ENCODE results near the gene PIAS2. TPM values are rescaled to one million over a fixed set of nuclear protein-coding genes. Genes with fewer than 3 reads are reported as not detected.
"Not testable (repeated sequence)": the region's sequence is repeated elsewhere in the genome, so short reads cannot be mapped to it uniquely, and the experiment has no call there.

PIAS2 gene
- total RNA-seq, 1 experiment from 2014 or later = 32.1 TPM

DNA sequence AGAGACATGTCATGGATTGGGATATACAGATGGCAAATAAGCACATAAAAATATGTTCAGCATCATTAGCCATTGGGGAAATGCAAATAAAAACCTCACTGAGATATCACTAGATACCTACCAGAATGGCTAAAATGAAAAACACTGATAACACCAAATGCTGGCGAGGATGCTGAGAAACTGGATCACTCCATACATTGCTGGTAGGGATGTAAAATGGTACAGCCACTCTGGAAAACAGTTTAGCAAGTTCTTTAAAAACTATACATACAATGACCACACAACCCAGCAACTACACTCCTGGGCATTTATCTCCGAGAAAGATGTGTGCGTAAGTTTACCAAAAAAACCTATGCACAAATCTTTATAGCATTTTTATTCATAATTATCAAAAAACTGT is 13.9 kb downstream of the PIAS2 start:
- no peak for DNase-seq (ENCODE audit: low read depth)

DNA sequence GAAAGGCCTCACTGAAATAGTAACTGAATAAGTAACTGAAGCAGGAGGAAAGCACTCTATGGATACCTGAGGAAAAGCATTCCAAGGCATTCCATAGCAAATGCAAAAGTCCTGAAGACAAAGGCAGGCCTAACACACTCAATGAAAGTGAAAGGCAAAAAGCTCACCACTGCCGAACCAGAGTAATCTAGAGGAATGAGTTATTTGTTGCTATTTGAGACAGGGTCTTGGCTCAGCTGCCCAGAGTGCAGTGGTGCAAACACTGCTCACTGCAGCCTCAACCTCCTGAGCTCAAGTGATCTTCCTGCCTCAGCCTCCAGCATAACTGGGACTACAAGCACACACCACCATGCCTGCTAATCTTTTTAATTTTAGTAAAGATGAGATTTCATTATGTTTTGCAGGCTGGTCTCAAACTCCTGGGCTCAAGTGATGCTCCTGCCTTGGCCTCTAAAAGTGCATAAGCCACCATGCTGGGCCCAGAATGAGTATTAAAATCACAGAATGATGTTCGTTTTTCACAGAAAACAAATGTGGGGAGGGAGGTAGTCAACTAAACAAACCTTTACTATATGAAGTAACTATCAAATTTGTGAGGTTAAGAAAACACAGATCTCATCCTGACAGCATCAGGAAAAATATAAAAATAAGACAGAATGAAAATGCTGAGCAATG is 17.9 kb downstream of the PIAS2 start:
- DNase-seq (ENCODE audit: low read depth) = no peak

DNA sequence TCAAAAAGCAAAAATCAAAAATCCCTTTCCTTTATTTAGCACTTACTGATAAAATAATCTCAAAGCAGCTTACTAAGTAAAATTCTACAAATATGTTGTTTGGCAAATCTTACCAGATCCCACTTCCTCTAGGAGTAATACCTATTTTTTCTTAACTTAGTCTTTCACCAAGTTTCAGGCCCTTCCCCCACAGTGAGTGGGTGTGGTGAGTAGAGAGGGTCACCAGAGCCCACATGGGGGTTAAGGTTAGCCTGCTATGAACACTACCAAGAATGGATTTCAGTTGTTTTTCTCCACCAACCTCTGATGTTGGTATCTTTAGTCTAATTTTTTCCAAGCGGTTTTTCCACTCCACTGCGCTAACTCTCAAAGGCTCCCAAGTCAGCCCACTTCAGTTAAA is 23.2 kb downstream of the PIAS2 start:
- no peak for DNase-seq (ENCODE audit: low read depth)

DNA sequence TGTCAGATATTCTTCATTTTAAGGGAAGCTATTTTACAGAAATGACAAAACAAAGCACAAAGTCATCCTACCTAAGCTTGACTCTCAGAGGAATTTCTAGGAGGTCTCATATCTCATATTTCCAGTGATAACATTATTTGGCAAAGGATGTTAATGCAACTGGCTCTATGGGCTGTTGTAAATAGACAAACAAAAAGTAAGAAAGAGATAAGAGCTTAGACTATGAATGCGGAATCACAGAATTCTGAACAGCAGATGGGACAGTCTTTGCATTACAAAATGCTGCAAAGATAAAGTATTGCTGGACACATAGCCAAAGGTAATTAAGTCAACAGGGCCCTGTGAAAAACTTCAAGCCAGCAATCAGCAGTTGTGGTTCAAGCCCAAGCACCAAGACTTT is 23.9 kb downstream of the PIAS2 start:
- DNase-seq (ENCODE audit: low read depth) = no peak

DNA sequence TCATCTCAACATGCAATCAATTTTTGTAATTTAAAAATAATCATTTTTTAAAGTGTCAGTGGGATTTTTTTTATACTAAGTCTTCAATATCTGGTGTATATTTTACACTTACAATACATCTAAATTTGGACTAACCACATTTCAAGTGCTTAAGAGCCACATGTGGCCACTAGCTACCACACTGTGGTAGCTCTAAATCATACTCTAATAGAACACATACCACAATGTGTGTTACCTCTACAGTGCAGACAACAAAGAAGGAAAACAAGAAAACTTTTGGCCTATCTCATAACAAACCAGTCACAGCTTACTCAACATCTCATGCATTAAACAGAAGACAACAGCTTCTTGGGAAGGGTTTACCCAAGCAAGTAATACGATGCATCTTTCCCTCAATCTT is 24.5 kb downstream of the PIAS2 start:
- peak; percentile 22 for DNase-seq (ENCODE audit: low read depth)

DNA sequence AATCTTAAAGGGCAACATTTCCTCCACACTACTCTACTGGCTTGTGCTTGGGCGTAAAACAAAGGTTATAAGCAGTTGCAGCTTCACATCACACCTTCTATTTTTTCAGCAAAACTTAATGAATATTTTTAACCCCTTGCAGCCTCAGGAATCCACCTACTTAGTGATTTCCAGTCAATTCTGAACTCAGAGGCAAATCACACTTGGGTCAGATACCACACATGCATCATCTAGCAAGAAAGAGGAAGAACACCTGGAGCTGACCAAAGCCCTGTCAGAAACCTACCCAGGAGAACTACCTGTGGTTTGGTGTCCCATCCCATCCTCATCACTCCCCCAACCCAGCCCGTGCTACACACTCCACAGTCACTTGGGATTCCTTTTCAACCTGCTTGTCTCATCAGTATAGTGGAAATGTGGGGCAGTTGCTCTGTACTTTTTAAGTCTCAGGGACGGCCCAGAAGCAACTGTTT is 25.5 kb downstream of the PIAS2 start:
- no peak for DNase-seq (ENCODE audit: low read depth)

DNA sequence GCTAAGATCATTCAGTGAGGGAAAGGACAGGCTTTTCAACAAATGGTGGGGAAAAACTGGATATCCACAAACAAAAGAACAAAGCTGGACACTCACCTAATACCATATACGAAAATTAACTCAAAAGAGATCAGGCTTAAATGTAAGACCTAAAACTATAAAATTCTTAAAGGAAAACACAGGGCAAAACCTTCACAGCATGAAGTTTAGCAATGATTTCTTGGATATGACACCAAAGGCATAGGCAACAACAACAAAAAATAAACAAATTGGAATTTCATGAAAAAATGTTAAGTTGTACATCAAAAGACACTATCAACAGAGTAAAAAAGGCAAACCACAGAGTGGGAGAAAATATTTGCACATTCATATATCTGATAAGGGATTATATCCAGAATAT is 28.3 kb downstream of the PIAS2 start:
- no peak for DNase-seq (ENCODE audit: low read depth)

DNA sequence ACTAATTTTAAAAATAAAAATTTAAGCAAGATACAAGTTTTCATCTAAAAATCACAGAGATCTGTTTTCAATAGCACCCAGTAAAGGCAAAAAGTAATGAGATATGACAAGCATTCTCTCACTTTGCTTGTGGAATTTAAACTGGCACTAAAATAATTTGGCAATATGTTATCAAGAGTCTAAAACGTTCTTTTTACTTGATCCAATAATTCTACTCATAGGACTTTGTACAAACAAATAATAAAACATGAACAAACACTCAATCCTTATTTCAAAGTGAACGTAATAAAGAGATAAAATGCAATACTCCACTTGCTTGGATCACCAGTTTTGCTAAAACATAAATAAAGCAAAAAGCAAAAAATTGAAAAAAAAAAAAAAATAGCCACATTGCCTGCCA is 30.4 kb downstream of the PIAS2 start:
- no peak for DNase-seq (ENCODE audit: low read depth)

DNA sequence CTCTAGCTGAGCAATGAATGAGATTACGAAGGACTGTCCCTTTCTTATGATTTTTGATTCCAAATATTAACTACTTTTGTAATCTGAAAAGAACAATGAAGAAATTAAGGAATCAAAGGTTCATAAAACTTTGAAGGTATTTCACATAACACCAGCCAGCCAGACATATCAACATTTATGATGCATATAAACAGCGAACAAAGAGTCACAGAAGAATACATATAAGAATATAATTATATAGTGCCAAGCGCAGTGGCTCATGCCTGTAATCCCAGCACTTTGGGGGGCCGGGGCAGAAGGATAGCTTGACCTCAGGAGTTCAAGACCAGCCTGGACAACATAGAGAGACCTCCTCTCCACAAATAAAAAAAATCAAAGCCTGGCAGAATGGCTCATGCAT is 34.1 kb downstream of the PIAS2 start:
- DNase-seq (ENCODE audit: low read depth) = no peak

DNA sequence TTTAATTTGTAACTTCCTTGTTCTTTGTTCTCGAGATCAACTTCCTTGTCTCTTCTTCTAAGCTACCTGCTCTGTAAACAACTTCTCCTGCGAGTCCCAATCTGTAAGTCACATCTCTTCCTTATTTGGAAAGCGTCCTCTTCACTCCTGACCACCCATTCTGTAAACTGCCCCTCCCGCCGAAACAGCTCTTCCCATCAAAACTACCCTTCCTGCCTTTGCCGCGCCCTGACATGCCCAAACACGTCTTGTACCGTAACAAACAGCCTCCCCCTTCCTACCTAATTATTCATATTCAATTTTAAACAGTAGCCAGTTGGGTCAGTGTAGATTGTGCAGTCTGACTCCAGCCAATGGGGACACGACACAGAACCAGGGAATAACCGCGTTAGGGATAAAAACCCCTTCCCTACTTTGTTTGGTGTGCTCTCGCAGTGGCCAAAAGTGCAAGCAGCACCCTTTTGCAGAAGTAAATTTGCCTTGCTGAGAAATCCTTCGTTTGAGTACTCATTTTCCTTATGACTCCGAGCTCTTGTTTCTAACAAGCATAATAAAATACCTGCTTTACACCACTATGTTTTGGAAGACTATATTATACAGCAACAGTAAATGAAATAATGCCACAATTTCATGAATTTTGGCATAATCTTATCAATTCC is 39.8 kb downstream of the PIAS2 start:
- no peak for DNase-seq (ENCODE audit: low read depth)

DNA sequence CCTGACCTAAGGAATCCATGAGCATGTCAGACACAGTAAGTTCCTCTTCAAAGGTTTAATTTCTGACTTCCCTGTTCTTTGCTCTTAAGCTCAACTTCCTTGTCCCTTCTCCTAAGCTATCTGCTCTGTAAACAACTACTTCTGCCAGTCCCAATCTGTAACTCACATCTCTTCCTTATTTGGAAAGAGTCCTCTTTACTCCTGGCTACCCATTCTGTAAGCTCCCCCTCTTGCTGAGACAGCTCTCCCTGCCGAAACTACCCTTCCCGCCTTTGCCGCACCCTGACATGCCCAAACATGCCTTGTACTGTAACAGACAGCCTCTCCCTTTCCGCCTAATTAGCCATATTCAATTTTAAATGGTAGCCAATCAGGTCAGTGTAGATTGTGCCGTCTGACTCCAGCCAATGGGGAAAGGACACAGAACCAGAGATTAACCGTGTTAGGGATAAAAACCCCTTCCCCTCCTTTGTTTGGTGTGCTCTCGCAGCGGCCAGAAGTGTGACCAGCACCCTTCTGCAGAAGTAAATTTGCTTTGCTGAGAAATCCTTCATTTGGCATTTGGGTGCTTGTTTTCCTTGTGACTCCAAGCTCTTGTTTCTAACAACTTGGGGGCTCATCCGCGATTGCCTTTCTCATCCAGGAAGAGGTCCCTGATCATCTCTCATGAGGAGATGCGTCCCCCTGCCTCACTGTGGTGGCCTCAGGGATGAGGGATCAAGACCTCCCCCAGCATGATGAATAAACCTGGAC is 49.0 kb downstream of the PIAS2 start:
- no peak for DNase-seq (ENCODE audit: low read depth)

DNA sequence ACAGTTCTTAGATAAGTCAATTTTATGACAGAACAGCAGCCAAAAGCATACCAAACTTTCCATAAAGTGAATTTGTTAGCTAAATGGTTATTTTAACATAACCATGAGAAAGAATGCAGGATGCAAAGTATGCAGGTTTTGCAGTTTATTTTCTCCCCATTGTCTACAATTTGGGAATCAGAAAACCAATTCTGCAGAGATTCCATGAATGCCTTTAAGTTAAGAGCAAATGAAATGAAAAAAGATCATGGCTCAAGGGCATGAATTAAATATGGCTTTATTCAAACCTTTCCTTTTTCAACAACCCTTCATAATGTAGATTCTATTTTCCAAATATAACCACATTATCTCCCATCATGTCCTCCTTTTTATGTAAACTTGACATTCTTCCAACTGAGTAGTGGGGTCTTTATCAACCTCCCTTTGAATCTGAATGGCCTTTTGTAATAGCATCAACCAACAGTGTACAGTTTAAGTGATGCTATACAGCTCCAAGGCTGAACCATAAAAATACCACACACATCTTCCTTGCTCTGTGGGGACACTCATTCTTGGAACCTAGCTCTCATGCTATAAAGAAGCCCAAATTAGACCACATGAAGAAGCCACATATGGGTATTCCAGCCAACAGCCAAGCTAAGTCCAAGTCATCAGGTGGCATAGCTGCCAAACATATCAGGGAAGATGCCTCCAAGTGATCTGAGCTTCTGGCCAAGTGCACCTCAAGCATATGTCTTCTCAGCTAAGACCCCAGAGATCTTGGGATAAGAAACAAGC is 49.8 kb downstream of the PIAS2 start:
- no peak for DNase-seq (ENCODE audit: low read depth)

DNA sequence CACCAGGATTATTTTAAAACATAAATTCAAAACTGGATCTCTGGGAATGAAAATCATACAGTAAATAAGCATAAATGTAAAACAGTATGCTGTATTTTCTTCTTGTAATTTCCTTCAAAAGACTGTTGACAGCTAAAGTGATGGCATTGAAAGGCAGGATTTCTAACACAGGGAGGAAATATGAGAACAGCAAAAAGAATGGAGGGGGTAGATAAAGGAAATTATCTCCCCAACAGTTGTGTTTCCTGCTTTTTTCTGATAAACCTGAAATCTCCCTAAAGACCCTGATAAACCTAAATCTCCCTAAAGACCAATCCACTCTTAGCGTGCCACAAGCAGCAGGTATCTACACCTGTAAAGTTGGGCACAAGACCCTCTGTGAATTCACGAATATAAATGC is 50.8 kb downstream of the PIAS2 start:
- no peak for DNase-seq (ENCODE audit: low read depth)

DNA sequence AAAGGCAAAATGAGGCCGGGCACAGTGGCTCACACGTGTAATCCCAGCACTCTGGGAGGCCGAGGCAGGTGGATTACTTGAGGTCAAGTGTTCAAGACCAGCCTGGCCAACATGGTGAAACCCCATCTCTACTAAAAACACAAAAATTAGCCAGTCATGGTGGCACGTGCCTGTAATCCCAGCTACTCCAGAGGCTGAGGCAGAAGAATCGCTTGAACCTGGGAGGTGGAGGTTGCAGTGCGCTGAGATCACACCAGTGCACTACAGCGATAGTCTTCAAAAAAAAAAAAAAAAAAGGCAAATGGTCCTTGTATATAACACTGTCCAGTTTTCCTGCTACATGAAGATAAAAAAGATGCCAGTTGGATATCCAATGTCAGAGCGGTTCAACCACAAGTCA is 52.1 kb downstream of the PIAS2 start:
- DNase-seq (ENCODE audit: low read depth) = not testable (repeated sequence)

DNA sequence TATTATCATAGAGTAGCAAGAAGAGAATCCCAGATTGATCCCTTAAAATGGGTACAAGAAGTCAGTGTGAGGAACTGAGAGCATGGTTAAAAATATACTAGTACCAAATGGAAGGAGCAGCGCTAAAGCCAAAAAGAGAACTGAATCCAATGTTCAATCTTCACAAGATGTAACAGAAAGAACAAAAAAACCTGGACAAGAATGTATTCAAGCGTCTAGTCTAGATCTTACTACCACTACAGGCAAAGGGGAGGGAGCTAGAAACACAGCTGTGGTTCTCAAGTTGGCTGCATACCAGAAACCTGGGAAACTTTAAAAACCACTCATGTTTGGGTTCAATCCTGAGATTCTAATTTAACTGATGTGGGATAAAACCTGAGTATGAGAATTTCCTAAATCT is 57.5 kb downstream of the PIAS2 start:
- DNase-seq (ENCODE audit: low read depth) = peak; percentile 32

DNA sequence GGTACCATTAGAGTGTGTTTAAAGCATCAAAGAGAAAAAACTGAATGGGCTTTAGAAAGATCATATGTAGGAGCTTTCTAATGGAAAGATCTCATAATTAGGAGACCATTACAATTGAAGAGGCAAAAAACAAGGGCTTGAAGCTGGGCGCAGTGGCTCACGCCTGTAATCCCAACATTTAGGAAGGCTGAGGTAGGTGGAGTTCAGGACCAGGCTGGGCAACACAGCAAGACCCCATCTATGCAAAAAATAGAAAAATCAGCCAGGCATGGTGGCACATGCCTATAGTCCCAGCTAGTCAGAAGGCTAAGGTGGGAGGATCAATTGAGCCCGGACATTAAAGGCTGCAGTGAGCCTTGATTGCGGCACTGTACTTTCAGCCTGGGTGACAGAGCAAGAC is 59.0 kb downstream of the PIAS2 start:
- no peak for DNase-seq (ENCODE audit: low read depth)

DNA sequence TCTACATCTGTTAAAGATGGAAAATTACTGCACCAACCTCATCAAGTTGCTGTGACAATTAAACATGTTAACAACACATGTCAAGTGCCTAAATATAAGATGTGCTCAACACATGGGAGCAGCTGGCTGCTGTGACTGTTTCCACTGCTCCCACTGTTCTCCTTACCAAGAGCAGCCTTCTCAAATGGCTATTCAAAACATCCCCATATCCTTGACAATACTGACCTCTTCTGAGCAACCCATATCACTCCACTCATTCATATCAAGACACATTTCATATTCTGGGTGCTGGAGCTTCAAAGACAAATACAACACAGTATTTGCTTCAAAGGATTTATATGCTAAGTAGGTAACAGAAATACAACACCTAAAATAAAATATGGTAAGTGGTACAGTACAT is 60.3 kb downstream of the PIAS2 start:
- peak; percentile 53 for DNase-seq (ENCODE audit: low read depth)

DNA sequence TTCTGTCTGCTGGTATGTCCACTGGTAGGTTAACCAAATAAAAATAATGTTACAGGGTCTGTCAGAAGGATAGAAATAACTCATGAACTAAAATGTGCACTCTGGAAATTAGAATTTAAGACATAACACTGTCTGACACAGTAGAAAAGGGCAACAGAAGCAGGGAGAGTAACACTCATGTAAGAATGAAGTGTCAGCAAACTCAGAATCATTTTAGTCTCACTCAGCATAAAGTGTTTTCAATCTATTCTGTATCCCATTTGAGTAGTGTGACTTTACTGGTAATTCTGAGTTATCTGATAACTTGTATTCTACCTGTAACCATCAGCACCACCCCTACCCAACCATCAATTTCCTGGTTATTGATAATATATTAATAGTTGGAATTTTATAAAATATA is 68.3 kb downstream of the PIAS2 start:
- DNase-seq (ENCODE audit: low read depth) = no peak

DNA sequence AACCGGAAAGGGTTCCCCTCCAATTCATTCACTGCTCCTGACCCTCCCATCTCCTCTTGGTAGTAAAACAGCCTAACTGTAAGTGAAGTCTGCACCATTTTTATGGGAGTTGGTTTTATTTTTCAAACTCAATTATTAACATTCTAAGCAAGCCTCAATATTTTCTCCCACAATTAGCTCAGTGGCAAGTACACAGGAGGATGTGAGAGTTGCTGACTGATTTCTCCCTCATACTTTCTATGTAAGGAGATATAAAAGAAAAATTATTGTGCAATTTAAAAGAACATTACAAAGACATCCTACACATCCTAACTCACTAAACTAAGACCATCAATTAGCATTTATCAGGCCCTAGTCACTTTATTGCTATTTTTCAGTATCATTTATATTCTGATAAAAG is 73.9 kb downstream of the PIAS2 start:
- no peak for DNase-seq (ENCODE audit: low read depth)

DNA sequence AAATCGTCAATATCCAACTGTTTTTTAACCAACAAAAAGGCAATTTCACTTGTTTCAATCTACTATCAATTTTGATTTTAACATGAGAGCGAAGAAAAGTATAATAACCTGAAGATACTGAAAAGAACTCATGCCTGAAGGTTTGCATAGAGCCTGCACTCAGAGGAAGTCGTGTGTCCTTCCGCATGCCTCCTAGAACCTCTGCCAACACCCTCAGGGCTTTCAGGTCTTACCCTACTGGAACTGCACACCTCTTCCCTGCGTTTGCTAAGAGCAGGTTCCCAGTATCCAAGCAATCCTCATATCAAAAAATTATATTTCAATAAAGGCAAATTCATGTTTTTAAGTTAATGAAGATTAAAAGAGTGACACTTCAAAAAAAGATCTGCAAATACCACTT is 74.7 kb downstream of the PIAS2 start:
- no peak for DNase-seq (ENCODE audit: low read depth)

DNA sequence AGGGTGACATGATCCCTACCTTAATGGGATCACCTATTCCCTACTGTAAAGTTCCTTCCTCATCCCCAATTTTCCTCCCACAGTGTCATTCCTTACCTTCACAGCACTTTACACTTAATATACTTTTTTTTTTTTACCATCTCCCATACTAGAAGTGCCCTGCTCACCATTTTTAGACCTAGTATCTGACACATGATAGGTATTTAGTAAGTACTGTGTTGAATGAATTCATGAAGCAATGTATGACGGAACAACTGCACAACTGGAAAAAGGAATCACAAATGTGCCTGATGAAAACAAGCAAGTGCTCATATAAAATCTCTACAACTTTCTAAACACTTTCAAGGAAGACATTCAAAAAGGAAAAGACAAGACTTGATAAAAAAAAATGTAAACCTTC is 83.4 kb downstream of the PIAS2 start:
- DNase-seq (ENCODE audit: low read depth) = no peak

DNA sequence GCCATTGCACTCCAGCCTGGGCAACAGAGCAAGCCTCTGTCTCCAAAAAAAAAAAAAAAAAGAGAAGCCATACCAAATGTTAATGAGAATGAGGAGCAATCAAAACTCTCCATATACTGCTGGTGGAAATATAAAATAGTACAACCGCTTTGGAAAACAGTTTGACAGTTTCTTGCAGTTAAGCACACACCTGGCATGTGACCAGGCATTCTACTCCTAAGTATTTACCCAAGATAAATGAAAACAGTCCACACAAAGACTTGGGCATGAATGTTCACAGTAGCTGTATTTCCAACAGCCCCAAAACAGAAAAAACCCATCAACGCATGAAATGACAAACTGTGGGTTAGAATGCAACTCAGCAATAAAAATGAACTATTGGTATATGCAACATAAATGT is 84.5 kb downstream of the PIAS2 start:
- DNase-seq (ENCODE audit: low read depth) = no peak

Measured in LHCN-M2 (cell line).